ENCODE data around the gene SLCO3A1.

The SLCO3A1 gene

DNA sequence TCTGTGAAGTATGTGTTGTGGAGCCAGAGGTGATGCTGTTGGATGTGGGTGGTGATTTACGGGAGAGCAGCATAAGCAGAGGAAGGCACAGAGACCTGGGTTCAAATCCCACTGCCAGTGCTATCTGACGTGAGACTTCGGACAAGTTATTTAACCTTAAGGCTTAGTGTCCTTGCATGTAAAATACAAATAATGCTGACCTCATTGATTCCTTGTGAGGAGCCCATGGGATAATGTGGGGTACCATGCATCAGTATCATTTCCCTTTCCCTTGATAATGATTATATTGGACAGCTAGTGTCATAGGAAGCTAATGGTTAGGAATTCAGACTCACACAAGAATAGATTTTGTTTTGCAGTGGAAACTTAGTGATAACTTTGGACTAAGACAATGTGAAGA lies 141.6 kb downstream of the SLCO3A1 start:
- Histone ChIP-seq H3K9me3 (ENCODE audit: insufficient read depth, low read length, severe bottlenecking) (no peaks in the 10 kb centered on the region), H3K27me3 (ENCODE audit: insufficient read depth, low read length, poor library complexity) (no peaks in the 10 kb centered on the region), H2AFZ (ENCODE audit: low read depth, low read length) (no peak overlapping the region), H4K20me1 (ENCODE audit: insufficient read depth, low read length) (no peaks in the 10 kb centered on the region), H3K4me3 (ENCODE audit: low read depth in 1 of 2, low read length in 2 of 2) (no peak overlapping the region), H3K9ac (ENCODE audit: low read depth, low read length) (no peak overlapping the region), H3K27ac (ENCODE audit: low read length) (no peak overlapping the region), H3K4me1 (ENCODE audit: insufficient read depth, low read length) (no peaks in the 10 kb centered on the region), H3K4me2 (ENCODE audit: insufficient read depth, low read length) (no peak overlapping the region), H3K79me2 (ENCODE audit: insufficient read depth, low read length) (no peaks in the 10 kb centered on the region), H3K36me3 (ENCODE audit: insufficient read depth, low read length) (no peaks in the 10 kb centered on the region)
- DNase-seq: no peak
- no peak for ATAC-seq (ENCODE audit: insufficient read depth, low read depth)
- TF ChIP-seq, protein P1, sequence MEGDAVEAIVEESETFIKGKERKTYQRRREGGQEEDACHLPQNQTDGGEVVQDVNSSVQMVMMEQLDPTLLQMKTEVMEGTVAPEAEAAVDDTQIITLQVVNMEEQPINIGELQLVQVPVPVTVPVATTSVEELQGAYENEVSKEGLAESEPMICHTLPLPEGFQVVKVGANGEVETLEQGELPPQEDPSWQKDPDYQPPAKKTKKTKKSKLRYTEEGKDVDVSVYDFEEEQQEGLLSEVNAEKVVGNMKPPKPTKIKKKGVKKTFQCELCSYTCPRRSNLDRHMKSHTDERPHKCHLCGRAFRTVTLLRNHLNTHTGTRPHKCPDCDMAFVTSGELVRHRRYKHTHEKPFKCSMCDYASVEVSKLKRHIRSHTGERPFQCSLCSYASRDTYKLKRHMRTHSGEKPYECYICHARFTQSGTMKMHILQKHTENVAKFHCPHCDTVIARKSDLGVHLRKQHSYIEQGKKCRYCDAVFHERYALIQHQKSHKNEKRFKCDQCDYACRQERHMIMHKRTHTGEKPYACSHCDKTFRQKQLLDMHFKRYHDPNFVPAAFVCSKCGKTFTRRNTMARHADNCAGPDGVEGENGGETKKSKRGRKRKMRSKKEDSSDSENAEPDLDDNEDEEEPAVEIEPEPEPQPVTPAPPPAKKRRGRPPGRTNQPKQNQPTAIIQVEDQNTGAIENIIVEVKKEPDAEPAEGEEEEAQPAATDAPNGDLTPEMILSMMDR (IDR thresholded peaks at IDR 0.05; ENCODE audit: borderline replicate concordance, extremely low read depth, low read length, poor library complexity, severe bottlenecking): no peak
- no peak for TF ChIP-seq EZH2 (IDR thresholded peaks at IDR 0.05; ENCODE audit: borderline replicate concordance, low read depth, low read length, severe bottlenecking)

DNA sequence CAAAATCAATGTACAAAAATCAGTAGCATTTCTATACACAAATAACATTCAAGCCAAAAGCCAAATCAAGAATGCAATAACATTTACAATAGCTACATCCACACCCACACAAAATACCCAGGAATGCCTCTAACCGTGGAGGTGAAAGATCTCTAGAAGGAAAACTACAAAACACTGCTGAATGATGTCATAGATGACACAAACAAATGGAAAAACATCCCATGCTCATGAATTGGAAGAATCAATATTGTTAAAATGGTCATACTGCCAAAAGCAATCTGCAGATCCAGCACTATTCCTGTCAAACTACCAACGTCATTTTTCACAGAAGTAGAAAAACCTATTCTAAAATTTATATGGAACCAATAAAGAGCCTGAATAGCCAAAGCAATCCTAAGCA lies 143.7 kb downstream of the SLCO3A1 start:
- peaks cover 3% of the 10 kb centered on the region for H3K27me3 ChIP-seq (ENCODE audit: insufficient read depth, low read length, poor library complexity)
- TF ChIP-seq, protein P1 (IDR thresholded peaks at IDR 0.05; ENCODE audit: borderline replicate concordance, extremely low read depth, low read length, poor library complexity, severe bottlenecking): no peak
- no peak for TF ChIP-seq EZH2 (IDR thresholded peaks at IDR 0.05; ENCODE audit: borderline replicate concordance, low read depth, low read length, severe bottlenecking)
- no peaks in the 10 kb centered on the region for H3K79me2 ChIP-seq (ENCODE audit: insufficient read depth, low read length)
- H3K27ac ChIP-seq (ENCODE audit: low read length): no peak overlapping the region
- H3K4me3 ChIP-seq (ENCODE audit: low read depth in 1 of 2, low read length in 2 of 2): no peak overlapping the region
- no peak overlapping the region for H3K4me2 ChIP-seq (ENCODE audit: insufficient read depth, low read length)
- DNase-seq: no peak
- H3K9ac ChIP-seq (ENCODE audit: low read depth, low read length): no peak overlapping the region
- no peaks in the 10 kb centered on the region for H3K4me1 ChIP-seq (ENCODE audit: insufficient read depth, low read length)
- no peaks in the 10 kb centered on the region for H3K36me3 ChIP-seq (ENCODE audit: insufficient read depth, low read length)
- H2AFZ ChIP-seq (ENCODE audit: low read depth, low read length): no peak overlapping the region
- no peaks in the 10 kb centered on the region for H3K9me3 ChIP-seq (ENCODE audit: insufficient read depth, low read length, severe bottlenecking)
- ATAC-seq (ENCODE audit: insufficient read depth, low read depth): no peak
- no peaks in the 10 kb centered on the region for H4K20me1 ChIP-seq (ENCODE audit: insufficient read depth, low read length)

DNA sequence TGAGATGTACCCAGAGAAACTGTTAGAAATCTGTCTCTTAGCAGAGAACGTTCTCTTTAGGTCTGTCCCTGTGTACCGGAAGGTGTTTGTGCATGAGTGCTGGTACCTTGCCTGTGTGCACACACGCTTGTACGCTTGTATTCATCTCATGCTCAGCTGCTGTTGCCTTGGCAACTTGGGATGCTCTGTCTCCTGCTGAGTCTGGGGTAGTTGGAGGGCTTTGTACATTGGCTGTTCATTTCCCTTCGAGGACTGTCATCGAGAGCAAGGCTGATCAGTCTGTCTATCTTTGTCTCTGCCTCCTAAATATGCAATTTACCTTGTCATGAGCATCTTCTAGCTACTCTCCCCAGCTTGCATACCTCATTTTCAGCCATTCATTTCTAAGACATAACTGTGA lies 147.2 kb downstream of the SLCO3A1 start:
- Histone ChIP-seq H3K4me3 (ENCODE audit: low read depth in 1 of 2, low read length in 2 of 2) (no peak overlapping the region), H3K4me2 (ENCODE audit: insufficient read depth, low read length) (no peak overlapping the region), H3K9me3 (ENCODE audit: insufficient read depth, low read length, severe bottlenecking) (no peaks in the 10 kb centered on the region), H3K27ac (ENCODE audit: low read length) (no peak overlapping the region), H3K36me3 (ENCODE audit: insufficient read depth, low read length) (no peaks in the 10 kb centered on the region), H3K27me3 (ENCODE audit: insufficient read depth, low read length, poor library complexity) (peaks cover 3% of the 10 kb centered on the region), H3K4me1 (ENCODE audit: insufficient read depth, low read length) (no peaks in the 10 kb centered on the region), H3K79me2 (ENCODE audit: insufficient read depth, low read length) (no peaks in the 10 kb centered on the region), H2AFZ (ENCODE audit: low read depth, low read length) (no peak overlapping the region), H4K20me1 (ENCODE audit: insufficient read depth, low read length) (no peaks in the 10 kb centered on the region), H3K9ac (ENCODE audit: low read depth, low read length) (no peak overlapping the region)
- no peak for TF ChIP-seq EZH2 (IDR thresholded peaks at IDR 0.05; ENCODE audit: borderline replicate concordance, low read depth, low read length, severe bottlenecking)
- TF ChIP-seq, protein P1 (IDR thresholded peaks at IDR 0.05; ENCODE audit: borderline replicate concordance, extremely low read depth, low read length, poor library complexity, severe bottlenecking): no peak
- ATAC-seq (ENCODE audit: insufficient read depth, low read depth) (no peak), DNase-seq (no peak)

DNA sequence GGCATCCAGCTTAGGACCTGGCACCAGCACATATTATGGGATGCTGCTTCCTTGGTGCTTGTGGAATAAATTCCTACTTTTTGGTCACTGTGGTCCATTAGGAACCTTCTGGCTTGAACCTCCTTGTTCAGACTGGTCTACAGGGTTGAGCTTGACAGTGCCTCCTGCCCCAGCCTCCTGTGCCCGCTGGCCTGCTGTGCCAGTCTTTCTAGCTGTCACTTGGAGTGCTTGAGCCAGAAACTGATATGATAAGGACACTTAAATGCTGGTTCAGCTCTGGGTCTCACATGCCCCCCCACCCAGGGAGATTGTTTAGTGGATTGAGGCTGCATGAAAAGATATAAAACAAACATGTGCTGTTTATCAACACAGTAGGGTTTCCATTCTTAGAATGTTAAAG lies 147.8 kb downstream of the SLCO3A1 start:
- Histone ChIP-seq H4K20me1 (ENCODE audit: insufficient read depth, low read length) (no peaks in the 10 kb centered on the region), H3K27ac (ENCODE audit: low read length) (no peak overlapping the region), H3K79me2 (ENCODE audit: insufficient read depth, low read length) (no peaks in the 10 kb centered on the region), H3K9ac (ENCODE audit: low read depth, low read length) (no peak overlapping the region), H3K9me3 (ENCODE audit: insufficient read depth, low read length, severe bottlenecking) (no peaks in the 10 kb centered on the region), H3K4me3 (ENCODE audit: low read depth in 1 of 2, low read length in 2 of 2) (no peak overlapping the region), H3K4me2 (ENCODE audit: insufficient read depth, low read length) (no peak overlapping the region), H3K27me3 (ENCODE audit: insufficient read depth, low read length, poor library complexity) (peaks cover 3% of the 10 kb centered on the region), H2AFZ (ENCODE audit: low read depth, low read length) (no peak overlapping the region), H3K4me1 (ENCODE audit: insufficient read depth, low read length) (no peaks in the 10 kb centered on the region), H3K36me3 (ENCODE audit: insufficient read depth, low read length) (no peaks in the 10 kb centered on the region)
- no peak for ATAC-seq (ENCODE audit: insufficient read depth, low read depth)
- TF ChIP-seq, protein P1 (IDR thresholded peaks at IDR 0.05; ENCODE audit: borderline replicate concordance, extremely low read depth, low read length, poor library complexity, severe bottlenecking): no peak
- no peak for DNase-seq
